Cardiac muscle cell (in vitro differentiated cells and primary cell): ENCODE results near the gene MUC21. TPM values are rescaled to one million over a fixed set of nuclear protein-coding genes. Genes with fewer than 3 reads are reported as not detected.

ENCODE experiments used
- DNase-seq, 2 donors: peaks; one replicate each; pipeline versions ENCODE4 v3.0.0 to v3.0.0-alpha.2; 2010 to 2017; ENCODE audit warnings: low read depth in 1 of 2, low spot score in 1 of 2
- H3K27ac ChIP-seq: fragments of 200-600 bp; sonication (generic); 2 replicates; pipeline ENCODE4 v1.5.1; 2016
- H3K27me3 ChIP-seq: fragments of 200-600 bp; sonication (generic); 2 replicates; pipeline ENCODE4 v1.6.0; 2016; ENCODE audit warnings: control low read depth
- H3K36me3 ChIP-seq: fragments of 200-600 bp; sonication (generic); 2 replicates; pipeline ENCODE4 v1.5.1; 2016; ENCODE audit warnings: control low read depth
- H3K4me1 ChIP-seq: fragments of 200-600 bp; sonication (generic); 2 replicates; pipeline ENCODE4 v1.8.1; 2017; ENCODE audit warnings: low read depth, mild to moderate bottlenecking, mixed run types
- H3K4me3 ChIP-seq: fragments of 200-600 bp; sonication (generic); 2 replicates; pipeline ENCODE4 v1.5.1; 2016; ENCODE audit warnings: mild to moderate bottlenecking
- H3K9me3 ChIP-seq: fragments of 200-600 bp; sonication (generic); 2 replicates; pipeline ENCODE4 v1.5.1; 2017; ENCODE audit warnings: low read depth, mild to moderate bottlenecking, control low read depth
- polyA plus RNA-seq: library from polyadenylated mRNA; unstranded; fragments of >200 nt; fragmentation: Nextera tagmentation; extraction: Ambion mirVana; gene quantifications from 2 replicates; pipeline ENCODE4 v1.2.1, GENCODE V29; 2016
- total RNA-seq: library from RNA; depleted of rRNA; stranded (reverse); fragments of >200 nt; gene quantifications from 2 replicates; pipeline ENCODE4 v1.2.3, GENCODE V29; 2016
- TF ChIP-seq, protein P1 (sequence below): IDR thresholded peaks from 2 replicates; pipeline ENCODE4 v1.5.1; 2012; ENCODE audit warnings: low read depth, mild to moderate bottlenecking, low read length

MUC21 gene
- total and polyA plus RNA-seq, 2 experiments from 2014 or later: not detected

DNA sequence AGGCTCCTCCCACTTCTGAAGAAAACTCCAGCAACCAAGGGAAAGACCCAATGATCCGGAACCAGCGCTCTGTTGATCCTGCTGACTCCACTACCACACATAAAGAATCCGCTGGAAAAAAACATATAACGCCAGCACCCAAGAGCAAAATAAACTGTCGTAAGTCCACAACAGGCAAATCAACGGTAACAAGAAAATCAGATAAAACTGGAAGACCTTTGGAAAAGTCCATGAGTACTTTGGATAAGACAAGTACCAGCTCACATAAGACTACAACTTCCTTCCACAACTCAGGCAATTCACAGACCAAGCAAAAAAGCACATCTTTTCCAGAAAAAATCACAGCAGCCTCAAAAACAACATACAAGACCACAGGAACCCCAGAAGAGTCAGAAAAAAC lies 34.7 kb upstream of the MUC21 start:
- H3K4me1 ChIP-seq: no peaks in the 10 kb centered on the region
- H3K4me3 ChIP-seq: no peak overlapping the region
- no peaks in the 10 kb centered on the region for H3K9me3 ChIP-seq
- TF ChIP-seq, protein P1, sequence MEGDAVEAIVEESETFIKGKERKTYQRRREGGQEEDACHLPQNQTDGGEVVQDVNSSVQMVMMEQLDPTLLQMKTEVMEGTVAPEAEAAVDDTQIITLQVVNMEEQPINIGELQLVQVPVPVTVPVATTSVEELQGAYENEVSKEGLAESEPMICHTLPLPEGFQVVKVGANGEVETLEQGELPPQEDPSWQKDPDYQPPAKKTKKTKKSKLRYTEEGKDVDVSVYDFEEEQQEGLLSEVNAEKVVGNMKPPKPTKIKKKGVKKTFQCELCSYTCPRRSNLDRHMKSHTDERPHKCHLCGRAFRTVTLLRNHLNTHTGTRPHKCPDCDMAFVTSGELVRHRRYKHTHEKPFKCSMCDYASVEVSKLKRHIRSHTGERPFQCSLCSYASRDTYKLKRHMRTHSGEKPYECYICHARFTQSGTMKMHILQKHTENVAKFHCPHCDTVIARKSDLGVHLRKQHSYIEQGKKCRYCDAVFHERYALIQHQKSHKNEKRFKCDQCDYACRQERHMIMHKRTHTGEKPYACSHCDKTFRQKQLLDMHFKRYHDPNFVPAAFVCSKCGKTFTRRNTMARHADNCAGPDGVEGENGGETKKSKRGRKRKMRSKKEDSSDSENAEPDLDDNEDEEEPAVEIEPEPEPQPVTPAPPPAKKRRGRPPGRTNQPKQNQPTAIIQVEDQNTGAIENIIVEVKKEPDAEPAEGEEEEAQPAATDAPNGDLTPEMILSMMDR: no peak
- H3K27ac ChIP-seq: no peak overlapping the region
- no peak for DNase-seq
- H3K36me3 ChIP-seq: no peaks in the 10 kb centered on the region
- no peaks in the 10 kb centered on the region for H3K27me3 ChIP-seq

DNA sequence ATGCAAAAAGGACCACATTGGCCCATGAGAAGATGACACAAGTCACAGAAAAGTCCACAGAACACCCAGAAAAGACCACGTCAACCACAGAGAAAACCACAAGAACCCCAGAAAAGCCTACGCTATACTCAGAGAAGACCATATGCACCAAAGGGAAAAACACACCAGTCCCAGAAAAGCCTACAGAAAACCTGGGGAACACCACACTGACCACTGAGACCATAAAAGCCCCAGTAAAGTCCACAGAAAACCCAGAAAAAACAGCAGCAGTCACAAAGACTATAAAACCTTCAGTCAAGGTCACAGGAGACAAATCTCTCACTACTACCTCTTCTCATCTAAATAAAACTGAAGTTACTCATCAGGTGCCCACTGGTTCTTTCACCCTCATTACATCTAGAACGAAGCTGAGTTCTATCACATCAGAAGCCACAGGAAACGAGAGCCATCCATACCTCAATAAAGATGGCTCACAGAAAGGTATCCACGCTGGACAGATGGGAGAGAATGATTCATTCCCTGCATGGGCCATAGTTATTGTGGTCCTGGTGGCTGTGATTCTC lies 31.5 kb upstream of the MUC21 start:
- TF ChIP-seq, protein P1: no peak

DNA sequence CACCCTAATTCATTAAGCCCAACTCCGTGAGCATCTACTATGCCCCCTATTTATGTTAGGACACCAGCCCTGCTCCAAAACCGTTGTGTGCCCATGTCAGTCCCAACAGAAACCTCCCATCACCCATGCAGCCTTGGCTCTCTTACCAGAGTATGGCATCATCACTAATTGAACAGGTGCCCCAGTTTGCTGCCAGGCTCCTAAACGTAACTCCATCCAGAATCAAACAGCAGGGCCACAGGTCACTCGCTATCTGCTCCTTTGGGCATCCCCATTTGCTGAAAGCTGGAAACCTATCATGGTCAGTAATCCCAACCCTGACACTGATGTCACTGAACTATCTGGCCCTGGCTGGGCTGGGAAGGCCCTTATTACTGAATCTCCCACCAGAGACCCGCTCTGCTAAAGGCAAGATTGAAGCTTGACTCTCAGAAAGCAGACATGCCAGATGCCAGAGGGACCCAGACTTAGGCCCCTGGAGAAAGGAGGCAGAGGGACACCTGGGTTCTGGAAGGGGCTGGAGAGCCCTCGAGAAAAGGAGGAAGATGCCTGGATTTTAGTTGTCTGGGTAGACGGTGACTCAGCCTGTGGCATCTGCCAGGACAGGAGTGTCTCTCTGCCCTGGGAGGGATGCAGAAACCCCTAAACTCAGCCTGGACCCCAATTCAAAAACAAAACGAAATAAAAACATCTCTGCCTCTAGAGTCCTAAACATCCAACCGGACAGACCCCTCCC lies 28.7 kb upstream of the MUC21 start:
- no peak for DNase-seq
- peaks cover 7% of the 10 kb centered on the region for H3K4me1 ChIP-seq
- TF ChIP-seq, protein P1: no peak
- peaks cover 6% of the 10 kb centered on the region for H3K27me3 ChIP-seq
- no peaks in the 10 kb centered on the region for H3K36me3 ChIP-seq
- no peak overlapping the region for H3K27ac ChIP-seq
- H3K9me3 ChIP-seq: no peaks in the 10 kb centered on the region
- peak overlapping the region; percentile 12 for H3K4me3 ChIP-seq

More for the DNA sequence above, 31.5 kb upstream of the MUC21 start:
- H3K9me3 ChIP-seq: no peaks in the 10 kb centered on the region
- peaks cover 2% of the 10 kb centered on the region for H3K27me3 ChIP-seq
- no peak for DNase-seq
- H3K36me3 ChIP-seq: no peaks in the 10 kb centered on the region
- peaks cover 7% of the 10 kb centered on the region for H3K4me1 ChIP-seq
- H3K27ac ChIP-seq: no peak overlapping the region
- no peak overlapping the region for H3K4me3 ChIP-seq

DNA sequence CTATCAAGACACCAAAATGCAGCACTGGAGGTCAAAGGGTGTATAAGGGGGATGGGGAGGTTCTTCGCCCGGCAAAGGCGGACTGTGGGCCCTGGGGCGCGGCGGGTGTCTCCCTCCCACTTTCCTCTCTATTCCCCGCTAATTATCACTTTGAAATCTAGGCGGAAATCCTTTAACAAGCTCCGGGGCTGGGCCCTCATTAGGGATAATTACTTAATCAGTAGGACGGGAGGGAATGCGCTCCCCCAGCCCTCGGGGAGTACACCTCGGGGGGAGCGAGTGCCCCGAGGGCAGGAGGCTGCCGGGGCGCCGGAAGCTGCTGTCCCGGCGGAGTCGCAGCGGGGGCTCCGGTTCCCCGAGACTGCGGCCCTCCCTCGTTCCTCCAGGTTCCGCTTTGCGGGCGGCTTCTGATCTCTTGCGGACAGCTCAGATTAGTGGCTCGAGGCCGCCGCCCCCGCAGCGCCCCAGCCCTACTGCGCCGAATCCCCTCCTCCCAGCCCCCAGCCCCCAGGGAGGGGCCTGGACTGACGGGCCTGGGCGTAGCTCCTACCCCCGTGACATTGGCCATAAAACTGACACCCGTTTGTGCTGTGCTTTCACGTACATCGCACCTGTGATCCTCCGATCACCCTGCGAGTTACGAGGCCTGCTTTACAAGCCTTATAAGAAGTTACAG lies 28.0 kb upstream of the MUC21 start:
- peaks cover 6% of the 10 kb centered on the region for H3K27me3 ChIP-seq

DNA sequence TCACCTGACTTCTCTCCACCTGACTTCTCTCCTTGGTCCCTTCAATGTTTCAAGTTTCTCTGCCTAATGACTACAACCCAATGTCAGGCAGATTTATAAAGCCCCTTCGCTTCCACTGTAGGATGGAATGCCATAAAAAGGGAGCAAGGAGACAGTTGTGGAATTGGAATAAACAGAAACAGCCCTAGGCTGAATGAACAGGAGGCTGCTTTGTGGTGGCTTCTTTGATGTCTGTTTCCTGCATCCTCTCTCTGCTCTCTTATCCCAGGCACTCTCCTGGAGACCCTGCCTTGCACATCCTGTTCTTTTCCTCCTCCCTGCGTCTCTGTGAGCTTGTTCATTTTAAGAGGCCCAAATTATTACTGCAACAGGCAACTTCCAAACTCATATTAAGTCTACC lies 25.8 kb upstream of the MUC21 start:
- H3K9me3 ChIP-seq: no peaks in the 10 kb centered on the region
- DNase-seq: no peak
- no peak overlapping the region for H3K4me3 ChIP-seq
- peaks cover 7% of the 10 kb centered on the region for H3K4me1 ChIP-seq
- H3K27ac ChIP-seq: no peak overlapping the region
- TF ChIP-seq, protein P1: no peak
- no peaks in the 10 kb centered on the region for H3K36me3 ChIP-seq
- H3K27me3 ChIP-seq: peaks cover 6% of the 10 kb centered on the region

More for the DNA sequence above, 28.0 kb upstream of the MUC21 start:
- DNase-seq: peak; percentile 36 to 65
- Histone ChIP-seq H3K4me3 (peak overlapping the region; percentile 12), H3K9me3 (no peaks in the 10 kb centered on the region), H3K4me1 (peaks cover 7% of the 10 kb centered on the region), H3K27ac (no peak overlapping the region), H3K36me3 (no peaks in the 10 kb centered on the region)
- TF ChIP-seq, protein P1: no peak
